ENCODE measurements around the gene HDAC9. TPM values are rescaled to one million over a fixed set of nuclear protein-coding genes. Genes with fewer than 3 reads are reported as not detected.

HDAC9 gene
- total RNA-seq, 4 donors from 2014 or later: 10.3 to 48.4 (median 12.2) TPM

DNA sequence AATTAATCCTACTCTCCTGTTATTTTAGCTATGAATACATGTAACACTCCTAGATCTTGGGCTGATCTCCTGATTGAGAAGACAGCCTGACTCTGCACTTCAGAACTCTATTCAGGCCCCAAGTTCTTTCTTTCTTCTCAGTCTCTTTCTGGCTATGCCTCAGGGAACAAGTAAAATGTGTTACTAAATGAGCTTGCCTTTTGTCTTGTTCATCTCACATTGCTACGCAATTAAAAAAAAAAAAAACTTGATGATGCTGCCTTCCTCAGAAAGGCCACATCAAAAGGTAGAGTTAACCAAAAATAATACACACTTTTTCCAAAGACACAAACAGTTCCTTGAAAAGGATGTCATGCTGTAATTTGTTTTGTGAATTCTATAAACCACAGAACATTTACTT is 363.8 kb downstream of the HDAC9 start:
- Histone ChIP-seq H3K27ac (peak overlapping the region in 1 of 4 donors; percentile 8), H3K4me3 (no peak overlapping the region), H3K4me1 (peaks cover 0 to 6% (median 0%) of the 10 kb centered on the region in 4 donors), H3K9me3 (no peaks in the 10 kb centered on the region), H3K36me3 (no peaks in the 10 kb centered on the region), H3K27me3 (no peaks in the 10 kb centered on the region)
- TF ChIP-seq, protein P1, sequence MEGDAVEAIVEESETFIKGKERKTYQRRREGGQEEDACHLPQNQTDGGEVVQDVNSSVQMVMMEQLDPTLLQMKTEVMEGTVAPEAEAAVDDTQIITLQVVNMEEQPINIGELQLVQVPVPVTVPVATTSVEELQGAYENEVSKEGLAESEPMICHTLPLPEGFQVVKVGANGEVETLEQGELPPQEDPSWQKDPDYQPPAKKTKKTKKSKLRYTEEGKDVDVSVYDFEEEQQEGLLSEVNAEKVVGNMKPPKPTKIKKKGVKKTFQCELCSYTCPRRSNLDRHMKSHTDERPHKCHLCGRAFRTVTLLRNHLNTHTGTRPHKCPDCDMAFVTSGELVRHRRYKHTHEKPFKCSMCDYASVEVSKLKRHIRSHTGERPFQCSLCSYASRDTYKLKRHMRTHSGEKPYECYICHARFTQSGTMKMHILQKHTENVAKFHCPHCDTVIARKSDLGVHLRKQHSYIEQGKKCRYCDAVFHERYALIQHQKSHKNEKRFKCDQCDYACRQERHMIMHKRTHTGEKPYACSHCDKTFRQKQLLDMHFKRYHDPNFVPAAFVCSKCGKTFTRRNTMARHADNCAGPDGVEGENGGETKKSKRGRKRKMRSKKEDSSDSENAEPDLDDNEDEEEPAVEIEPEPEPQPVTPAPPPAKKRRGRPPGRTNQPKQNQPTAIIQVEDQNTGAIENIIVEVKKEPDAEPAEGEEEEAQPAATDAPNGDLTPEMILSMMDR (IDR thresholded peaks at IDR 0.05): no peak
- TF ChIP-seq EP300 (IDR thresholded peaks at IDR 0.05) (no peak), POLR2A (IDR thresholded peaks at IDR 0.05) (no peak)
- DNase-seq (ENCODE audit: low spot score in 2 of 2): no peak
- 55 to 68% methylated on average over 1 of the region's 1 CpG for WGBS, 2 donors

DNA sequence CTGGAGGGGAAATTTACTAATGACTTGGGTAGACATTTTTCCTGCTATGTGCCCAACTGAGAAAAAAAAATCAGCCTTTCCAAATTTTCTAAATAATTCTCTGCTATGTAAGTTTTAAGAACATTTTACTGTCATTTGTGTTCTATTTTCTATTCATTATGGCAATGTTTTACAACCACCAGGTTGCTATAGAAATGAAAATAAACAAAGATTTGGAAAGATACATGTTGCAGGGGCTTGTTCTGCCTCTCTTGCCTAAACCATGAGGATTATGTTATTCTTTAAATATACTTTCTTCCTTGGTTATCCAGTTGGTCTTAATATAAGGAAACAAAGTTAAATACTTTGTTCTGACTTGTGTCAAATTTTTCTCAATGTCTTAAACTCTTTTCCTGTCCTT is 364.7 kb downstream of the HDAC9 start:
- DNase-seq (ENCODE audit: low spot score in 2 of 2): no peak
- TF ChIP-seq EP300 (IDR thresholded peaks at IDR 0.05) (no peak), POLR2A (IDR thresholded peaks at IDR 0.05) (no peak)
- TF ChIP-seq, protein P1 (IDR thresholded peaks at IDR 0.05): no peak
- Histone ChIP-seq H3K4me3 (no peak overlapping the region), H3K9me3 (no peaks in the 10 kb centered on the region), H3K27me3 (no peaks in the 10 kb centered on the region), H3K27ac (no peak overlapping the region), H3K4me1 (peaks cover 0 to 6% (median 0%) of the 10 kb centered on the region in 4 donors), H3K36me3 (no peaks in the 10 kb centered on the region)

DNA sequence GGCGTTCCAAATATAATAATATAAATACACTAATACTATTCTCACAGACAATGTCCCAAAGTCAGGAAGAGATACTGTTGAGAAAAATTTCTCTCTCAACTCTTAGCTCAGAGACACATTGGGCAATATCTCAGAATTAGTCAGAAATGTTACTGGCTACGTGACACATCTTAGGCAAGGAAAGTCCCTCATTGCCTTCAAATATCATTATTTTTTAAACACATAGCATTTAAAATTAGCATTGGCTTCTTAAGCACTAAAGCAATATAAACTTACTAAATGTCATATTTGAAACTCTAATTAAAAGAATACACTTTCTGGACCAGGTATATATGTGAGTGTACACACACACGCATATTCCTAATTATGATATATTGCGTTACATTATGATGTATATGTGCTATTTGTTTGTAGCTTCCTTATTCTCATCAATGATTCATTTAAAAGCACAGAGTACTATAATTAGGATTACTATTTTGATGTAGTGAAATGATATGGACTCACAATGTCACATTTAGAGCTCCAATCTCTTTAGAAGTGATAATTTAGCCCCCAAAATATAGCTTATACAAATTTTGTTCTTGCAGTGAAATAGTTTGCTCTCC is 366.1 kb downstream of the HDAC9 start:
- WGBS, 2 donors: 82 to 89% methylated on average over 4 of the region's 4 CpGs
- H3K27ac ChIP-seq: no peak overlapping the region
- TF ChIP-seq EP300 (IDR thresholded peaks at IDR 0.05): peak in 1 of 2 donors; percentile 32
- TF ChIP-seq, protein P1 (IDR thresholded peaks at IDR 0.05): no peak
- no peaks in the 10 kb centered on the region for H3K36me3 ChIP-seq
- no peak overlapping the region for H3K4me3 ChIP-seq
- H3K9me3 ChIP-seq: no peaks in the 10 kb centered on the region
- H3K27me3 ChIP-seq: no peaks in the 10 kb centered on the region
- DNase-seq (ENCODE audit: low spot score in 2 of 2): no peak
- H3K4me1 ChIP-seq: peaks cover 0 to 17% (median 2%) of the 10 kb centered on the region in 4 donors

DNA sequence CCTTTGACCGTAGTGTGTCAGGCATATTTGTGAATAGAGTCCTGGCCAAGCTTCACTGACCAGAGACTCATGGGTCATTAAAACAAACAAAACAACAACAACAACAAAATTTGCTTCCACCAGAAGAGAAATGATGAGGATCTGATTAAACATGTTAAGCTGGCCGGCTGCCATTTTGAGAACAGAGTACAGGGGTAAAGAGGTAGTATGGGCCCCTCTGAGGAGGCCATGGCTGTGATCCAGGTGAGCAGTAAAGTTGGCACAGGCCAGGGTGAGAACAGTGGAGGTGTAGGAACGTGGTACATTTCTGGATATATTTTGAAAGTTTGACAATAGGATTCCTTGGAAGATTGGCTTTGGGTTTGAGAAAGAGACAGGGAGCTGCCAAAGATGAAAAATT is 369.4 kb downstream of the HDAC9 start:
- WGBS, 2 donors: 86 to 90% methylated on average over 3 of the region's 3 CpGs
- H3K9me3 ChIP-seq: no peaks in the 10 kb centered on the region
- H3K36me3 ChIP-seq: no peaks in the 10 kb centered on the region
- H3K4me3 ChIP-seq: no peak overlapping the region
- TF ChIP-seq POLR2A (IDR thresholded peaks at IDR 0.05) (no peak), EP300 (IDR thresholded peaks at IDR 0.05) (no peak)
- TF ChIP-seq, protein P1 (IDR thresholded peaks at IDR 0.05): no peak
- H3K27ac ChIP-seq: peak overlapping the region in 1 of 4 donors; percentile 71
- H3K4me1 ChIP-seq: peaks cover 0 to 23% (median 7%) of the 10 kb centered on the region in 4 donors
- H3K27me3 ChIP-seq: no peaks in the 10 kb centered on the region
- DNase-seq (ENCODE audit: low spot score in 2 of 2): no peak

DNA sequence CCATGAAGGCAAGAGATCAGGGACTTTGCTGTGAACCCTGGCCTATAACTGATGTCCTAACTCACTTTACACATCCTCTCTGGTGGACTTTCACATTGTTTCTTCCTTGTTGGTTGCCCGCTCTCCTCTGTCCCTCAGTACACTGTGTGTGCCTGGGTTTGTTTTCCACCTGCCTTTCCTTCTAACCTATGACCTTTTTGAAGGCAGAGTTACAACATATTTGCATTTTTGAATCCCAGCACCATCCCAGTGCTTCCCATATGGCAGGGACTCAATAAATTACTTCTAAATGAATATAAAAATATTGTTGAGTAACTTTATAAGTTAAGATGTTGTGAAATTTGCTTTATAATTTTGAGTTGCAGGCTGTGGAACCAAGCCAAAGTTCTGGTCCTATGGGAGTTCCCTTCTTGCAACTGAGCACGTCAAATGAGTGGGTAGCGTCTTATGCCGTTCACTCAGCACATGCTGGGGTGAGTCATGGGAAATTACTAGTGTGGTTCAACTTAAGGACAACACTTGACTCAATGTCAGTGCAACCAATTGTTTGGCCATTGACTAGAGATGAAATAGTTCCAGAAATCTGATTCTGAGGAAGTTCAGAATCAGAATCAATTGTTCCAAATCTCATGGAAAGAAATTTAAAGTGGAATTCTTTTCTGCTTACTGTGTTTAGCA is 370.9 kb downstream of the HDAC9 start:
- H3K4me1 ChIP-seq: peaks cover 0 to 19% (median 7%) of the 10 kb centered on the region in 4 donors
- no peaks in the 10 kb centered on the region for H3K9me3 ChIP-seq
- H3K4me3 ChIP-seq: no peak overlapping the region
- 38 to 39% methylated on average over 4 of the region's 4 CpGs for WGBS, 2 donors
- peak overlapping the region in 2 of 4 donors; percentile 72 to 83 for H3K27ac ChIP-seq
- no peaks in the 10 kb centered on the region for H3K36me3 ChIP-seq
- DNase-seq (ENCODE audit: low spot score in 2 of 2): peak; percentile 76 to 96
- H3K27me3 ChIP-seq: no peaks in the 10 kb centered on the region
- TF ChIP-seq POLR2A (IDR thresholded peaks at IDR 0.05) (no peak), EP300 (IDR thresholded peaks at IDR 0.05) (peak; percentile 60 to 93)
